Activated T-cell treated with anti-CD3 and anti-CD28 coated beads for 1 hour (primary cell): ENCODE data around the gene ACSM6.

Source experiments
- DNase-seq: peaks from one replicate; pipeline ENCODE4 v3.0.0-alpha.2; 2020; ENCODE audit warnings: low read depth

The ACSM6 gene

DNA sequence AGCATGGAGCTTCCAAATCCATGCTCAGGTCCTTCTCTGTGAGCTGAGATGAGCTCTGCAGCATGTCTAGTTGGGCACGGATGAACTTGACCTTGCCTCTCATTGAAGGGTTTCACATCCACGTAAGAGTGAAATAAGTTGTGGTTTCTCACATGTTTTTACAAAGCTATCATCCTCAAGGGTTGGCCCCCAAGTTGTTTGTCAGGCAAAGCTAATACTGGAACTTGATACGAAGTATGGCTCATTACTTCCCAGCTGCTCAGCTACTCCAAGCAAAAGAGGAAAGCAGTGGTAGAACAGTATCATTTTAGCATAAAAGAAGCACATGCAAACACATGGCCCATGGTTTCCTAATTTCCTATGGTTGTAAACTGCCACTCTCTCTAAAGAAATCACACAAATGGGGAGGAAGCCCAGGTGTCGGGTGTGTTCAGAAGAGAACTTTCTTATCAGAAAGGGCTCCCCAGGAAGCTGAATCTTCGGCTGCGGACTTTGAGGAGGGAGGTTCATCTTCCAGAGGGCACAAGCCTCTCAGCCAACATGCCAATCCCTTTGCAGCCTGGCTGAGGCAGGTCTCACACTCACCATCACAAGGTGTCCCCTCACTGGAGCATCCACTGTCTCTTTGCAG lies 51.5 kb downstream of the ACSM6 start:
- no peak for DNase-seq

DNA sequence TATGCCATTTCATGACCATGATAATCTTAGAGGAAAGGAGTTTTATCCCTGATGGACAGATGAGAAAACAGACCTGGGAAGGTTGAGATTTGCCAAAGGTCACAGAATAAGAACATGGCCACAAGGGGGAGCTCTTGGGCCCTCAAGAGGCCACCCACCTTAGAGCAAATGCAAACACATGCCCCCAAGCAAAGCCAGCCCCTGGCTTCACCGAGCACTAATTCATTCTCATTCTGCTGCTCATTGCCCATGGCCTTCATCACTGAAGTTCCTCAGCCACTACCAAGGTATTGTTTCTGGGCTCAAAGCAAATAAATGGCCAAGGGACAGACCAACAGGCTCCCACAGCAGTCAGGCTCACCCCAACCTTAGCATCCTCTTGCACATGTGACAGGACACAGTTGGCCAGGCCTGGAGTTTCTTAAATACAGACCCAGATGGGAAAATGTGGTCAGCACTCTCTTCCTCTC lies 52.6 kb downstream of the ACSM6 start:
- peak; percentile 43 for DNase-seq

DNA sequence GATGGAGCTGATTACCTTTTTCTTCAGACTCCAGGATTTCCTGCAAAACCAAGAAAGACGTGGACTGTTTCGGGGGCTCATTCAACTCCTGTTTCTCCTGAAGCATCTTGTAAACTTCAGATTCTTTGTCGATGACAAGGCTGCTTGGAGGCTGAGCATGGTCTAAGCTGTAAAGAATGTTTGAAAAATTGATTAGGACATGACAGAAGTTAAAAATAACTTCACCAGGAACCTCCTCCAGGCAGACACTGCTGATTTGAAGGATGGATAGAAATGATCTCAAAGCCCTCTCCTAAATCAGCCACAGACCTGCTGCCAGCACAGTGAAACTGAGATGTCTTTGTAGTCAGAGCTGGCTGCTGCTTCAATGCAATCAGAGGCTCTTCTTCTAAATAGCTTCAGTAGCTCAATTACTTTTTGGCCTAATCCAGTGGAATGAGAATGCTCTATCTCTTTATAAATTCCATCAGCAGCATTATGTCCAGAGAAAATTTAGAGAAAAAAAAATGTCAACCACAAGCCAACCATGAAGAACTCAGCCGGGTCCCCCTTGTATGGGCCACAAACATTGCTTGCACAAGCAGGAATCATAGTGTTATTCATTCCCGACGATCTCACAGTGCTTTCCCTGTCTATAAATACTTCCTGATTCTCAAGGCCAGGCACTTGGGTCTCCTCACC lies 53.3 kb downstream of the ACSM6 start:
- DNase-seq = no peak

DNA sequence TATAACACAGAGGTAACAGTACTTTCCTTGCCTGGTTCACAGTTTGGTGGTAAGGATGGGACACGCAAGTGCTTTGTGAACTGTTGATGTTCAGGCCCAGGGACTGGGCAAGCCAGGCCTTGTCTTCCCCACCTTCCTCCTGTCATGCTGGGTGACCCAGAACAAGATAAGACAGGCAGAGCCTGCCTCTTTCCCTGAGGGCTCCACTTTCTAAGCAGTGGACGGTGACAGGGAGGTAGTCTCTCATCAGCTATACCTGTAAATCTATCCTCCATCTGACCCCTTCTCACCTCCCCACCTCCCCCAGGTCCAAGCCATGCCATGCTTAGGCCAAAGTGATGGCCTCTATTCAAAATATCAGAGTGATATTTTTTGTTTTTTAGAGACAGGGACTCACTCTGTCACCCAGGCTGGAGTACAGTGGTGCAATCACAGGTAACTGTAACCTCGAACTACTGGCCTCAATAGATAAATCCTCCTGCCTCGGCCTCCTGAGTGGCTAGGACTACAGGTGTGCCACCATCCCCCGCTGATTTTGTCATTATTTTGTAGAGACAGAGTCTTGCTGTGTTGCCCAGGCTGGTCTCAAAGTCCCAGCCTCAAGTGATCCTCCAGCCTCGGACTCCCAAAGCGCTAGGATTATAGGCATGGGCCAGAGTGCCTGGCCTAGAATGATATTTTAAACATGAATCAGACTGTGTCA lies 54.0 kb downstream of the ACSM6 start:
- DNase-seq = no peak

DNA sequence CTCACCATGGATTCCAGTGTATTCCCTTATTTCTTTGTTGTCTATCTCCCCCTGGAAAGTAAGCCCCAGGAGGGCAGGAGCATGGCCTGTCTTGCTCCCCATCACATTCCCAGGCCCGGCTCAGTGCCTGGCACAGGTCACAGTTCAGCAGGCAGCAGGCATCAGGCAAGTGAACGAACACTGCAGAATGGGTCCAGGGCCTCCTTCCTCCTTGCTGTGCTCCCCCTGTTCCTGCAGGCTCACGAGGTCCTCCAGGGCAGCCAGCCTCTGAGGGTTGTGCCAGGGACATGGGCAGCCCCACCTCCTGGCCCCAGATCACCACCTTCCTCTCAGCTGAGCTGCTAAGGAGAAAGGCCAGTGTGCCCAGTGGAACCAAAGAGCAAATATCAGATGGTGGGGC lies 55.0 kb downstream of the ACSM6 start:
- no peak for DNase-seq

DNA sequence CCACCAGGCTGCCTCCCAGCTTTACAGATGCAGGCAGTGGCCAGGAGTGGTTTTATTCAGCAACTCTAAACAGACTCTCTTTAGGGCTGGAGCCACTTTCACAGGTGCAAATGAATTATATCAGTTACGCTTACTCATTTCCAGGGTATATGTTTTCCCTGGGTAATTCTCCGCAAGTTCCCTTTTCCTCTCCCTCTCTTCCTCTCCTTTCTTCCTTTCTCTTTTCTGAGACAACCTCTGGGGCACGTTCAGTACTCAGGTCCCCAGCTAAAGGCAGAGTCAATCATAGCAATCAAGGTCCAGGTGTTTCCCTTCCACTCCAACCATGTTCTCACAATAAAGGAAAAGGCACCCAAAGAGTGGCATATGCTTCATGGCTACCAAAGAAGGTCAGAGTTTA lies 55.4 kb downstream of the ACSM6 start:
- no peak for DNase-seq

DNA sequence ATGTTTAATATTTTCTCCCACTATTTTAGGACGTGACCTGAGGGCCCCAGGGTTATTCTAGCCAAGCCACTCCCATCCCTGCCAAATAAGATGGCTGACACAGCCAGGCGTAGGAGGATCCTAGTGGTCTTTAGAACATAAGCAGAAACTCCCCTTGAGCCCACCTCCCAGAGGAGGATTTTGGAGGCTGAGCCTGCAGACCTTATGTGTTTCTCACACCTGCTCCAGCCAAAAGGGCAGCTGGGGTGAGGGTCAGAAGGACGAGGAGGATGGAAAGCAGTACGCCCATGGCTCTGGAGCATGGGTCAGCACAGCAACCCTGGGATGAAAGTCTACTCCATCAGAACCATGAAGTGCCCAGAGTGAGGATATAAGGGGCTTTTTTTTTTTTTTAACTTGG lies 56.8 kb downstream of the ACSM6 start:
- DNase-seq = no peak

DNA sequence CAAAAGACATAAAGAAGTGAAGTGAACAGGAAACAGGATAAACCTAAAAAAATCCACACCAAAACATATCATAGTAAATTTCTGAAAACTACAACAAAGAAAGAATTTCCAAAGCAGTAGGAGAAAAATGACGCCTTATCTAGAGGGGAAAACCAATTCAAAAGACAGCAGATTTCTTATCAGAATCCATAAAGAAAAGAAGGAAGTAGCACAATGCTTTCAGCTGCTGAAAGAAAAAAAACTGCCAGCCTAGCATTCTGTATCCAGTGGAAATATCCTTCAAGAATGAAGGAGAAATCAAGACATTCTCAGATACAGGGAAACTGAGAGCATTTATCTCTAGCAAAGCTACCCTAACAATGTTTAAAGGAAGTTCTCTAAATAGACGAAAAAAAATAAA lies 59.0 kb downstream of the ACSM6 start:
- DNase-seq = no peak

DNA sequence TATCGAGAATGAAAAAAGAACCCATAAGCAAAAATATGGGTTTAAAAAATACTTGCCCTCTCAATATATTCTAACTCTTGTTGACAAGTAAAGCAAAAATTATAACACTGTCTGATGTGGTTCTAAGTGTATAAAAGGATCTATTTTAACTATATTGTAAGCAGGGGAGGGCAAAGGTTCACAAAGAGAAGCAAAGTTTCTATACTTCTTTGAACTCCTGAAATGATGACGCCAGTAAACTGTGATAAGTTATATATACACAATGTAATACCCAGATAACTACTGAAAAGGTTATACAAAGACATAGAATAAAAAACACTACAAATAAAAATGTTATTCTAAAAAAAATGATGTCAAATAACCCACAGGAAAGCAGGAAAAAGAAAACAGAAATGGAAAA lies 59.6 kb downstream of the ACSM6 start:
- DNase-seq = no peak

DNA sequence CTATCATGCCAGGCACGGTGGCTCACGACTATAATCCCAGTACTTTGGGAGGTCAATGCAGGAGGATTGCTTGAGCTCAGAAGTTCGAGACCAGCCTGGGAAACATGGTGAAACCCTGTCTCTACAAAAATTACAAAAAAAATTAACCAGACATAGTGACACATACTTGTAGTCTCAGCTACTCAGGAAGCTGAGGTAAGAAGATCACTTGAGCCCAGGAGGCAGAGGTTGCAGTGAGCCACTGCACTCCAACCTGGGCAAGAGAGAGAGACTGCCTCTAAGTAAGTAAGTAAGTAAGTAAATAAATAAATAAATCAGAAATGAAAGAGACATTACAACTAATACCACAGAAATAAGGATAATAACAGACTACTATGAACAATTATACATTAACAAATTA lies 60.6 kb downstream of the ACSM6 start:
- DNase-seq = no peak

DNA sequence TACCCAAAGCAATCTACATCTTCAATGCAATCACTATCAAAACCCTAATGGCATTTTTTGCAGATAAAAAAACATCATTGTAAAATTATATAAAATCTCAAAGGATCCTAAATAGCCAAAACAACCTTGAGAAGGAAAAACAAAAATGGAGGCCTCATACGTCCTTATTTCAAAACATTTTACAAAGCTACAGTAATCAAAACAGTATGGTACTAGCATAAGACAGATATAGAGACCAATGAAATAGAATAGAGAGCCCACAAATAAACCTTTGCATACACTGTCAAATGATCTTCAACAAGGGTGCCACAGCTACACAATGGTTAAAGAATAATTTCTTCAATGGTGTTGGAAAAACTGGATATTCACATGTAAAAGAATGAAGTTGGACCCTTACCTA lies 62.2 kb downstream of the ACSM6 start:
- no peak for DNase-seq

DNA sequence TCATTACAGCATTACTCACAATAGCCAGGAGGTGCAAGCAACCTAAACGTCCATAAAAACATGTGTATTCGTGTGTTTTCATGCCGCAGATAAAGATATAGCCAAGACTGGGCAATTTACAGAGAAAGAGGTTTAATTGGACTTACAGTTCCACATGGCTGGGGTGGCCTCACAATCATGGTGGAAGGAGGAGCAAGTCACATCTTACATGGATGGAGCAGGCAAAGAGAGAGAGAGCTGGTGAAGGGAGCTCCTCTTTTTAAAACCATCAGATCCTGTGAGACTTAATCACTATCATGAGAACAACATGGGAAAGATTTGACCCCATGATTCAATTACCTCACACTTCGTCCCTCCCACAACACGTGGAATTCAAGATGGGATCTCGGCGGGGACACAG lies 63.8 kb downstream of the ACSM6 start:
- no peak for DNase-seq

DNA sequence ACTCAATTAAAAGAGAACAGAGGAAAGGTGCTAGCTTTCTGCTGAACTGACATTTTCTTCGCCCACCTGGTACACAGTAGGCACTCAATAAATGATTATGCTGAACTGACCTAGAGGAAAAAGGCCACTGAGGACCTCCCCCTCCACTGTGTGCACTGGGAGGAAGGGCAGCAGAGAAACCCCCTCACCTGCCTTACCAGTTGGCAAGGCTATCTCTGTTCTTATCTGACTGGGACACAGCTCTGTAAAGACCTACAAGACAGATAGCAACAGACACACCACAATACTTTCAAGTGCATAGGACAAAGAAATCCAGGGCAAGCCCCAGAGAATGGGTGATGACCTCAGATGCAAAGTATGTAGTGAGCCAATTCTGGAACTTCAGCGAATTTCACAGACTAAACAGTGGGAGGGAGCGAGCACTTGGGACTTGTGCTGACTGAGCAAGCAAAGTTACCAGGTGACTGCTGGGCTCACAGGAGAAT lies 66.4 kb downstream of the ACSM6 start:
- DNase-seq = no peak

DNA sequence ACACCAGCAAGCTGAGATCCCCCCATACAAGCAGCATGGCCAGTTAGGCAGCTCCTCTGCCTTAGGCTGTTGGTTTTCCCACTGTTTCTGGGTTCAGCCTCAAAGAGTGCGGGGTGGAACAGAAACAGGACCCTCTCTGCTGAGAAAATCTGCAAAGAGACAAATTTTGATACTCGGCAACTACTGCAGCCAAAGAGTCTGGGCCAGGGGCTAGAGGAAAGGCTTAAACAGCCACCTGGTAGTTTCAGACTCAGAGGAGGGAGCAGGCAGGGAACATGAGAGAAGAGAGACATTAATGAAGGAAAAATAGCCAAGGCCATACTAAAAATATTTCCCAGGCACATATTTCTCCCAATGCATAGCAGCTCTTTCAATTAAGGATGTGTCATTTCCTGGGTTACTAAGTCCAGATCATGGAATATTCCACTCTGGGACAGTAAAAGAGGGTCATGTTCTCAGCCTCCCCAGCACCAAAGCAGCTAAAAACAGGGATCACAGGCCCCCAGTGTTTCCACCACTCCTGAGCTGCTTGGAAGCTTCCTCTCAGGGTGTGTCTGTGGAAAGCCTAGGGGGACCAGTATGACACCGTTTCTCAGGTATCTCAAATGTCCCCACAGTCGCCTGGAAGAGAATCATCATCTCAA lies 67.0 kb downstream of the ACSM6 start:
- no peak for DNase-seq

DNA sequence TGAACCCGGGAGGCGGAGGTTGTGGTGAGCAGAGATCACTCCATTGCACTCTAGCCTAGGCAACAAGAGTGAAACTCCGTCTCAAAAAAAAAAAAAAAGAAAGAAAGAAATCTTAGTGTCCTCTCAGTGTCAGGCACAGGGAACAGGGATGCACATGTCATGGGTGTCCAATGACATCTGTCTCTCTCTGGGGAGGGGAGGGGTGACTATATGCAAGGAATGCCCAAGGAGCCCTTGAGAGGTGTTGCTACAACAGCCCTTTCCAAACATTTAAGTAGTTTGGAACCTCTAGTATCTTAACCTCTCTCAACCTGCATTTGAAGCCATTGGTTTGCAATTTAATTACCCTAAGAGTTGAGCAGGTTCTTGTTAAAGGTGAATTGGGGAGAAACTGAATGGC lies 67.9 kb downstream of the ACSM6 start:
- DNase-seq = no peak

DNA sequence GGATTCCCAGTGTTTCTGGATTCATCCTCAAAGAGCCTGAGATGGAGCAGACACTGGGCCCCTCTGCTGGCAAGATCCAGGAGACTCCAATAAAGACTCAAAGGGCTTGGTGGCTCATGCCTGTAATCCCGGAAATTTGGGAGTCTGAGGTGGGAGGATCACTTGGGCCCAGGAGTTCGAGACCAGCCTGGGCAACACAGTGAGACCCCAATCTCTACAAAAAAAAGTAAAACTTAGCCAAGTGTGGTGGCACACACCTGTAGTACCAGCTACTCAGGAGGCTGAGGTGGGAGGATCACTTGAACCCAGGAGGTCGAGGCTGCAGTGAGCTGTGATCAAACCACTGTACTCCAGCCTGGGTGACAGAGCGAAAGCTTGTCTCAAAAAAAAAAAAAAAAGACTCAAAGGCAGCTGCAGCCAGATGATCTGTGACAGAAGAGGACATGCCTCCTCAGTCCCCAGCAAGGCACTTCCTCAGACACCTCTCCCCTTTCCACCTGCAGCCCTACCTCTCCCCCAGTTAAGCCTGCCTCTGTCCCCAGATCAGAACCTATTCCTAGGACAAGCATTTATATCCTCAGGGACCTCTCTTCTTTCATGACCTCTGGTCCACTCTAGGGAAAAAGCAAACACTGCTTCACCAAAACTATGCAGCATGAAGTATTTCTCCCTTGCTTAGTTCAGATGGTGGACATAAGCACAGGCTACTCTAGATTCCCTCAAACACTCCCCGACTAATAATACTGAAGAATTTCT lies 68.9 kb downstream of the ACSM6 start:
- no peak for DNase-seq

DNA sequence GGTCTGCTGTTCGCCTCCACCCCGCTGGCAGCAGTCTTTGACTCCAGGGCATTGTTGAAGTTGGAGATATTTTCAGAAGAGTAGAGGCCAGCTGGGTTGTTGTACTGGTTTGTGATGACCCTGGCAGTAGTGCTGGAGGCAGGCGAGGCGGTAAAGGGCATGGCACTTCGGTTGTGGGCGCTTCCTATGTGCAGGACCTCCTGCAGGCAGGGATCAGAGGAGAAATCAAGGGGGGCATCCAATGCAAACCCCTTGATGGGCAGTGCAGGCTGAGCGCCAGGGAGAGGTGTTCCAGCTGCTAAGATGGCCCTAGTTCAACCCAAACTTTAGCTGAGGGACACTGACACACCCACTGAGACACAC lies 69.8 kb downstream of the ACSM6 start:
- DNase-seq = no peak

DNA sequence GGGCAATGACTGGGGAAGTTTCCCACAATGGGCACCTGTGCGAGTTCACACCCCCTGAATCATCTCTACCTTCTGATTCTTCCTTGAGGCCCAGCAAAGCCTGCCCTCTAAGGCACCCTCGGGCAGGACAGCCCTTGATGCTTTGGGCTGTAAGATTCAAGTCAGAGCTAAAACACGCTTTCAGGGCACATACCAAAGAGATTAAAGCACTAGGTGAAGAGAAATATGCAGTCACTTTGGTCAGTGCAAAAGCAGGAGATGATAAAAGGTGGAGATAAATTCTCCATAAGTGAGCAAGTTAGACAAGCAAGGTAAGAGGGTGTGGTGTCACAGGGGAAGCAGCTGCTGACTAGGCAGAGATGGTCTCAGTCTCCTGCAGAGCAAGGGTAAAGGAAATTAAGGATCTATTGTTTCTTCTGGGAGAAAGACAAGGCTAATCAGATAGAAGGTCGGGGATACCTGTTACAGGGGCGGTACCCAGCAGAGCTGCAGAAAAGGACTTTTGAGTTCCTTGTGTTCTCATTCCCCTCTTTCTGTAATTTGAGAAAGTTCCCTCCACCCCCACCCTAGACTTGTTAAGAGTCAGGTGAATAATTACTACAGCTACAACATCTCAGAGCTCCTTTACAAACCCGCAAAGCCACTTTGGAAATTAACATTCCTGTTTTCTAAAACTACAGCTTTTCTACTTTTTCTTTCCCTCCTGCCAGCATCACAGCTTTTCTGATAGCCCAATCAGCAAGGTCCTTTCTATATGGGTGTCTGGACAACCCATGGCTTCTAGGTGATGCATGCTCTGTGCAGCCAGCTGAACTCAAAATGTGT lies 70.4 kb downstream of the ACSM6 start:
- no peak for DNase-seq

DNA sequence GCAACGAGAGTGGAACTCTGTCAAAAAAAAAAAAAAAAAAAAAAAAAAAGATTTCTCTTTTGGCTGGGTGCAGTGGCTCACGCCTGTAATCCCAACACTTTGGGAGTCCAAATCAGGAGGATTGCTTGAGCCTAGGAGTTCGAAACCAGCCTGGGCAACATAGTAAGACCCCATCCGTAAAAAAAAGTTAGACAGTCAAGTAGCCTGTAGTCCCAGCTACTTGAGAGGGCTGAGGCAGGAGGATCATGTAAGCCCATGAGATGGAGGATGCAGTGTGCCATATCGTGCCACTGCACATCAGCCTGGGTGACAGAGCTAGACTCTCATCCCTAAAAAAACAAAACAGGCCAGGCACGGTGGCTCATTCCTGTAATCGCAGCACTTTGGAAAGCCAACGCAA lies 71.5 kb downstream of the ACSM6 start:
- DNase-seq = no peak

DNA sequence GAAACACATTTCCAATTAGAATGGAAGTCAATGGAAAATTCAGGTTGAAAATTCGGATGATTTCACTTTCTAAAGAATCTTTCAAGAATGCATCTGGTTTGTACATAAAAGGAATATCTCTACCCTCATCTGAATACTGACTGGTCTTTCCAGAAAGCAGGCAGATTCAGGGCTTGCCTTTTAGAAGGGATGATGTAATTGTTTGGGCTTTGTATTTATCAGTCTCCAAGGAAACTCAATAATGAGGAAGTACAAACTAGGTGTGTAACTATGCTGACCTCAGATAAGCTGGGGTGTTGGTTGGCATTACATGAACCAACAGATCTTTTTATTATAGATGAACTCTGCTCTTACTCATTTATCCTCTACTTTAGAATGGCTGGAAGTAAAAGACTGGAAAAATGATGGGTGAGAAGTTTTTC lies 72.6 kb downstream of the ACSM6 start:
- DNase-seq = no peak

DNA sequence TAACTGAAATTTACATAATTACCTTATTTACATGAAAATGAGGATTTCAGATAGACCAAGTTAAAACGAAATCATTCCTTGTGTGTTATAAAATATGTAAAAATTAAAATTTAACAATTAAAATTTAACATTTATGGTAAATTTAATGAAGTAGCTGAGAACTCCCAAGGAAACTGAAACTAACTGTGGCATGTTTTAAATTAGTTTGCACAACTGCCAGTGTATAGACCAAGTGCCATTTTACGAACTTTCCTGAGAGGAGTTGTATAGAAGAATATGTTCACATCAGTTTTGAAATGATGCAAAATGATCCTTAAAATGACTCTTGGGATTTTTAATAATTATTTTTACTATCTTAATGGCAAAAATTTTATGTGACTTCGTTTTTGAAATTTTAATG lies 73.2 kb downstream of the ACSM6 start:
- no peak for DNase-seq
